ENCODE data around the gene SYCP2.

SYCP2 gene

GRCh38 chr20:59822291-59823029, 111.0 kb downstream of the SYCP2 start:
- no peak for DNase-seq

GRCh38 chr20:59821788-59822187, 111.6 kb downstream of the SYCP2 start:
- no peak for DNase-seq

DNA sequence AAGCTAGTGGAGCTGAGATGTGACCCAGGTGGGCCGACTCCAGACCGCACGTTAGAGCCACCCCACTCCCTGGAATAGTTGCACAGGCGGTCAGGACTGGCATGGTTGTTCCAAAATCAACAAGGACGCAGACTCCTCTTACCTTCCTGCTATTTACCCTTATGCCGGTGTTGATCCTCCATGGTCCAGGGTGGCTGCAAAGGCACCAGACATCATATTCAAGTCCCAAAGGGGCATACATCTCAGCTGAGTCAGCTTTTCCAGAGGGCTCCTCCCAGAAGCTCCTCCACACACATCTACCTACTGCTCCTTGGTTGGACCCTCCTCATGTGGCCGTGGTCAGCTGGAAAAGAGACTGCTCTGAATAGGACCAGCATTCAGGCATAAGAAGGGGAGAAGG, 112.2 kb downstream of the SYCP2 start:
- no peak for DNase-seq

DNA sequence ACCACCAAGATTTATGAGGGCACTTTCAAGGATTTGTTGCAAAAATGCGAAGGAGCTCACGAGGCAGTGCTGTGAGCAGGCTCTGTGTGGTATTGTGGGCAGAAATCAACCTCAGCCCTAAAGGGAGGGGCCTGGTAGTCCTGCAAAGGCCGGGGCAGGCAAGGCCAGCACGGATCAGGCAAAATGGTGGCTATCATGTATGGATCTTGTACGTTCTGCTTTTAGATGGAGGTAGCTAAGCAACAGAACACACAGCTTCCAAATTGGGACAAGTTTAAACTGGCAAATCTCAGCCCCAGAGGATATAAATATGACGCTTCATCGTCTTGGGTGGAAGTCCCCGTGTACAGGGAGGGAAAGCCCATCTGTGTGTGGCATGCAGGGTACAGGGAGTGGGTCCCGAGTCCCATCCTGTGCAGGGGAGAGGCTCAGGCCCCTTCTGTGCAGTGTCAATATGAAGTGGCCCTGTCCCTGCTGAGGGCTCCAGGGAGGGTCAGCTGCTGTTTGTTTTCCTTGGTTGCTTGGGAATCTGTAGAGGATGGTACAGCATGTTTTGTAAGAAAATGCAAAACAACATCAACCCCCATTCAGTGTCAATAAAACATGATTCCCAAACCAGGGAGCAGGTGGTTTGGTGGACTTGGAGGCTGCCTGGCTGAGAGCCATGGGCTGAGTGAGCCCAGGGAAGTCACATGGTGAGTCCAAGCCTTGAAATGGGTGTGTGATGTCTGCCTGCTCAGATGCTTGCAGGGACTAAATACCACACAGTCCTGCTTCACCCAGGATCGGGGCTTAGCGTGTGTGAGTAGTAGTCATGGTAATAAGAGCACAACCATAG, 113.0 kb downstream of the SYCP2 start:
- no peak for DNase-seq

DNA sequence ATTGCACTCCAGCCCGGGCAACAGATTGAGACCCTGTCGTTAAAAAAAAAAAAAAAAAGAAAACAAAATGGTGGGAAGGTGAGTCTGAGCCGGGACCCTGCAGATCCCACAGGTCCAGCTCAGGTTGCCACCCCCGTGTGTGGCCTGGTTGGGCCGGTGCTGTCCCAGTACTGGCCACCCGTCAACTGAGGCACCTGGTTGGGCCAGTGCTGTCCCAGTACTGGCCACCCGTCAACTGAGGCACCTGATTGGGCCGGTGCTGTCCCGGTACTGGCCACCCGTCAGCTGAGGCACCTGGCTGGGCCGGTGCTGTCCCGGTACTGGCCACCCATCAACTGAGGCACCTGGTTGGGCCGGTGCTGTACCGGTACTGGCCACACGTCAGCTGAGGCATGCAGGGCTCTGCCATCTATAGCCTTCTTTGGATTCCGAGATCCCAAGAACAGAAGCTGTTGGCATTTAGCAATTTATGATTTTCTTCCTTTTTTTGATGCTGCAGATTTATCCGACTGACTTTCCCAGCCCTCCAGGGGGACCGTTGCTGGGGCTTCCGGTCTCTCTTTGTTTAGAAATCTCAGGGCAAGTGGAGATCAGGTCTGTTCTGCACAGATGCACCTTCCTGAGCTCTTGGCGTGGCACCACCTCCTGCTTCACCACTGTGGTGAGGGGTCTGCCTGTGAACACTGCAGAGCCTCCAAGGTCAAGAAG, 113.8 kb downstream of the SYCP2 start:
- no peak for DNase-seq

GRCh38 chr20:59818911-59819310, 114.5 kb downstream of the SYCP2 start:
- DNase-seq, result no peak

GRCh38 chr20:59817846-59818615, 115.4 kb downstream of the SYCP2 start:
- no peak for DNase-seq

DNA sequence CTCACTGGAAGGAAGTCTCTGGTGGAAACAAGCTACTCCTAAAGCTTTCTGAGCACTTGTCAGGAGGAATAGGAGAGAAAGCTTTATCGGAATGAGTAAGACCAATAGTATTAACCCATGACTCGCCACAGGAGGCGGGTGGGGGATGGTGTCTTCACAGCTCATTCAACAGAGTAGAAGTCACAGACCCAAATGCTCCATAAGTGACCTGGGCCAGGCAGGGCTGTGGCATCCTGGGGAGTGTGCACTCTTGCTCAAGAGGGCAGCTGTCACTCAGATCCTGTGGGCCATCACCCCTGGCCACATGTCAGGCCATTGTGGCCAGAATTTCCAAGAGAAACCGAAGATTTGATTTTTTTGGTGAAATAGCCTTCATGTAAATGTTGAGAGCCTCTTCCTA, 116.0 kb downstream of the SYCP2 start:
- no peak for DNase-seq

DNA sequence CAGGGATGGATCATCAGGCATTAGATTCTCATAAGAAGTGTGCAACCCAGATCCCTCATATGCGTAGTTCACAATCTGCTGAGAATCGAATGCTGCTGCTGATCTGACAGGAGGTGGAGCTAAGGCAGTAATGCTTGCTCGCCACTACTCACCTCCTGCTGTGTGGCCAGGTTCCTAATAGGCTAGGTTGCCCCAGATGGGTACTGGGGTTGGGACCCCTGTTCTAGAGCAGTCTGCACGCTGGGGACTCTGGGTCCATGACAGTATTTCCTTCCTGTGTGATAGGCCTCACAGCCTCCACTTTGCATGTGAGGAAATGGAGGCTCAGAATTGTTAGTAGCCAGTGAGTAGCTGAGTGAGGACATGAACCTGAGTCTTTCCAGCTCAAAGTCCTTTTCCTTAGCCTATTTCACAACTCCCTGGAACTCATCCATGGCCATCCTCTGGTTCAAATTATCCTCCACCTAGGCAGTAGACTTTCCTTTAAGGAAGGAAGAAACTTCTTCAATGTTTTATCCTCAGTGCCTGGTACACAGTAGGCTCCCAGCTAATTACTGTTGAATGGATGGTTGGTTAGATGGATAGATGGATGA, 117.2 kb downstream of the SYCP2 start:
- DNase-seq, result no peak

DNA sequence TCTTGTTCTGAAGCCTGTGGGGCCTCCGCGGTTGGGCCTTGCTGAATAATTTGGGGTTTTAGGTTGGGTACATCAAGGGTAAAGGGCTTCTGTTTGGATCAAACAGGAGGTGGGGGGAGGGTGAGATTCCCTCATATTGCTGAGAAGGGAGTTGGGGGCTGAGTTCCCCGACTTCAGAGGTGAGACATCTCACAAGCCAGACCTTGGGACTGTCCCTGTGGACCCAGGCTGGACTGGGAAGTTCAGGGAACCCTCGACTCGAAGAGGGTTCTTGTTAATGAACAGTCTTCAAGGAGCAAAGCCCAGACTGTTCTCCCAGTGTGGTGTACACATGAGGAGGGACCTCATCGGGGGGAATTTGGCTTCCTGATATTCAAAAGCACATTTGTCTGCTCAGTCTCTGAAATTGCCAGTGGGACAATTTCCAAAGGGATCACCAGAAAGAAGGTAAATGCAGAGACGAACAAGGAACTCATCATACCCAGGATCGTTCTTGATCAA, 118.5 kb downstream of the SYCP2 start:
- no peak for DNase-seq

DNA sequence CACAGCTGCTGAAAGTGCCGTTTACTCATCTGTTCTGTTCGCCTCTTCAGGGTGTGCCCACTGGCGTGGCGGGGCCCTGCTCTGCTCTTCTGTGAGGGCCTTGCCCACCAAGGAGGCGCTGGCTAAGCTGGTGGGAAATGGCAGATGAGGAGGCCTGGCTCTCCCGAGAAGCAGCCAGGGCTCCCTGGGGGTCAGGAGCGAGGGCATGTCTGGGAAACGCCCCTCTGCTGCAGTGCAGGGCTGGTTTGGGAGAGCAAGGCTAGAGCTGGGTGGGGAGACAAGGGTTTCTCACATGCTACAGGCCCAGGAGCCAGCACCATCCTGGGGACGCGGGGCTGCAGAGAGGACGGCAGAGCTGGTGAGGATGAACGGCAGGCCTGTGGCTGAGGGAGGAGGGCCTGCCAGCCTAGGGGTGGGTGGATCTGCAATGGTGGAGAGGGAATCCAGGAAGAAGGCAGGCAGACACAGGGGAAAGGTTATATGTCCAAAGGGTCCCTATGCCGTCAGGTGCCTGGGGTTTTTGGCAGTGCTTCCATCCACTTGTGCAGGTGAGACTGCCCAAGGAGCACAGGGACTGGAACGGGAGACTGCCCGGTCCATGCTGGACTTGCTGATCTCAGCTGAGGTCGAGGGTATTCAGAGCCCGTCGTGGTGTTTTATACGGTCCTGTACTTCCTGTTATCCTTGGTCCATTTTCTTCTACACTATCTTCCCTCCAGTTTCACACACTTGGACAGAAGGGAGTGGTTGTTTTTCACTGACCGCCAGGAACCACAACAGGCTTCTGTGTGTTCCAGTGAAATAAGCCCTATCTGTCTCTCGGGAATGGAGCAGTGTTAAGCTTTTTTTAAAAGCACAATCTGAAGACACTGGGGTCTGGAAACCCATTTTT, 119.2 kb downstream of the SYCP2 start:
- DNase-seq, result no peak

Data from cortex of kidney (tissue), 1 donor.